ENCODE measurements around the gene MRM1.

DNA sequence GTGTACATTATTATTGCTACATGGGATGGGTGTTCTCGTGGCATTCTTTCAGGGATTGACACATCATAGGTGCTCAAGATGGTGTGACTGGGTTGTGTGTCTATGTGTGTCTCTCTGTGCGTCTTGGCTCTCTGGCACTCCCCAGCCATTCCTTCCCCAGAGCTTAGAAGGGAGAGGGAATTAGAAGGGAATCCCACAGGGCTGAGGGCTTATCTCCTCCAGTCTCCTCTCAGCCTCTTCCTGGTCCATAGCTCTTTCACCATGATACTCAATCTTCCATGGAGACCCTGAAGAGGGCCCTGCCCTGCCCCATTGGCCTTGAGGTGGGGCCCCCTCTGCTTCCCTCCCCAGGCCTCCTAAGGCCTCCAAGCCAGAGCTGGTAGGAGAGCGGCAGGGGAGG lies 52.0 kb downstream of the MRM1 start:
- TF ChIP-seq, protein P1, sequence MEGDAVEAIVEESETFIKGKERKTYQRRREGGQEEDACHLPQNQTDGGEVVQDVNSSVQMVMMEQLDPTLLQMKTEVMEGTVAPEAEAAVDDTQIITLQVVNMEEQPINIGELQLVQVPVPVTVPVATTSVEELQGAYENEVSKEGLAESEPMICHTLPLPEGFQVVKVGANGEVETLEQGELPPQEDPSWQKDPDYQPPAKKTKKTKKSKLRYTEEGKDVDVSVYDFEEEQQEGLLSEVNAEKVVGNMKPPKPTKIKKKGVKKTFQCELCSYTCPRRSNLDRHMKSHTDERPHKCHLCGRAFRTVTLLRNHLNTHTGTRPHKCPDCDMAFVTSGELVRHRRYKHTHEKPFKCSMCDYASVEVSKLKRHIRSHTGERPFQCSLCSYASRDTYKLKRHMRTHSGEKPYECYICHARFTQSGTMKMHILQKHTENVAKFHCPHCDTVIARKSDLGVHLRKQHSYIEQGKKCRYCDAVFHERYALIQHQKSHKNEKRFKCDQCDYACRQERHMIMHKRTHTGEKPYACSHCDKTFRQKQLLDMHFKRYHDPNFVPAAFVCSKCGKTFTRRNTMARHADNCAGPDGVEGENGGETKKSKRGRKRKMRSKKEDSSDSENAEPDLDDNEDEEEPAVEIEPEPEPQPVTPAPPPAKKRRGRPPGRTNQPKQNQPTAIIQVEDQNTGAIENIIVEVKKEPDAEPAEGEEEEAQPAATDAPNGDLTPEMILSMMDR (IDR thresholded peaks at IDR 0.05): no peak
- TF ChIP-seq POLR2A (IDR thresholded peaks at IDR 0.05): no peak

Data from lower leg skin (tissue), 3 donors.